WTC11 (cell line): ENCODE results near the gene SLC2A4.
A peak's percentile ranks its signal among the peaks of the same experiment; 100 is the strongest.

ENCODE experiments used
- CTCF ChIP-seq: fragments of 200-600 bp; IDR thresholded peaks from 2 replicates; pipeline ENCODE4 v1.8.0; 2022; ENCODE audit warnings: antibody characterized with exemption
- FOXJ3 ChIP-seq: sonication (generic); formaldehyde crosslinking; IDR thresholded peaks from 2 replicates; pipeline ENCODE4 v1.9.0; 2021; ENCODE audit warnings: missing genetic modification reagents, mild to moderate bottlenecking, borderline replicate concordance
- IRF1 ChIP-seq: sonication (generic); formaldehyde crosslinking; IDR thresholded peaks from 2 replicates; pipeline ENCODE4 v1.8.0; 2023; ENCODE audit warnings: missing genetic modification reagents
- MAX ChIP-seq: sonication (generic); formaldehyde crosslinking; IDR thresholded peaks from 2 replicates; pipeline ENCODE4 v1.8.0; 2022; ENCODE audit warnings: mild to moderate bottlenecking, missing genetic modification reagents
- NR2C2 ChIP-seq: sonication (generic); formaldehyde crosslinking; IDR thresholded peaks from 2 replicates; pipeline ENCODE4 v1.8.0; 2022; ENCODE audit warnings: mild to moderate bottlenecking, missing genetic modification reagents
- OVOL2 ChIP-seq: fragments of 250-450 bp; sonication (Bioruptor Pico); IDR thresholded peaks from 2 replicates; pipeline ENCODE4 v1.9.0; 2021; ENCODE audit warnings: mild to moderate bottlenecking, borderline replicate concordance
- PREB ChIP-seq: sonication (generic); formaldehyde crosslinking; IDR thresholded peaks from 2 replicates; pipeline ENCODE4 v1.8.1; 2022; ENCODE audit warnings: mild to moderate bottlenecking, missing genetic modification reagents, moderate library complexity, borderline replicate concordance
- ZBTB43 ChIP-seq: sonication (generic); formaldehyde crosslinking; IDR thresholded peaks from 2 replicates; pipeline ENCODE4 v1.8.1; 2023; ENCODE audit warnings: mild to moderate bottlenecking, missing genetic modification reagents
- ZMAT4 ChIP-seq: fragments of 250-450 bp; sonication (Bioruptor Pico); IDR thresholded peaks from 2 replicates; pipeline ENCODE4 v1.9.0; 2021; ENCODE audit warnings: mild to moderate bottlenecking
- ZNF416 ChIP-seq: fragments of 250-450 bp; sonication (Bioruptor Pico); IDR thresholded peaks from 2 replicates; pipeline ENCODE4 v1.9.0; 2021; ENCODE audit warnings: mild to moderate bottlenecking, inconsistent platforms

- TF ChIP-seq CTCF (no peak), PREB (CRISPR knock-in tag) (no peak), ZNF416 (CRISPR knock-in tag) (no peak), MAX (peak; percentile 47; the same call in 1 of the 2 replicates), NR2C2 (CRISPR knock-in tag) (no peak), ZMAT4 (no peak), ZBTB43 (CRISPR knock-in tag) (0 out of 2 replicates have a peak, but pooled peaks have one; percentile 54), FOXJ3 (CRISPR knock-in tag) (no peak), OVOL2 (CRISPR knock-in tag) (no peak), IRF1 (CRISPR knock-in tag) (no peak; the same call in 1 of the 2 replicates)
Observed at GRCh38 chr17:7239091-7240027, 42.2 kb upstream of the SLC2A4 start, which contains the start of gene PHF23.
